Tibial nerve (tissue), 4 donors: Measurements from ENCODE around the gene BAMBI. TPM values are rescaled to one million over a fixed set of nuclear protein-coding genes. Genes with fewer than 3 reads are reported as not detected.

Experiments used
- DNase-seq, 2 donors: peaks; one replicate each; pipeline ENCODE4 v3.0.0-alpha.2; 2019; ENCODE audit warnings: low spot score in 2 of 2
- H3K27ac ChIP-seq, 4 donors: fragments of 200-600 bp; sonication (generic) in 3 of 4; one replicate each; pipeline ENCODE4 v1.5.1; 2017 to 2019; ENCODE audit warnings: mild to moderate bottlenecking in 1 of 4
- H3K27me3 ChIP-seq, 2 donors: fragments of 200-600 bp; sonication (generic) in 1 of 2; one replicate each; pipeline versions ENCODE4 v1.5.1 to v1.6.0; 2017 to 2019
- H3K36me3 ChIP-seq, 3 donors: fragments of 200-600 bp; sonication (generic); one replicate each; pipeline ENCODE4 v1.5.1; 2018 to 2019
- H3K4me1 ChIP-seq, 4 donors: fragments of 200-600 bp; sonication (generic) in 3 of 4; one replicate each; pipeline ENCODE4 v1.5.1; 2017 to 2019
- H3K4me3 ChIP-seq, 4 donors: fragments of 200-600 bp; sonication (generic) in 3 of 4; one replicate each; pipeline ENCODE4 v1.5.1; 2017 to 2019; ENCODE audit warnings: mild to moderate bottlenecking in 1 of 4, moderate library complexity in 1 of 4
- H3K9me3 ChIP-seq, 4 donors: fragments of 200-600 bp; sonication (generic) in 3 of 4; one replicate each; pipeline ENCODE4 v1.5.1; 2017 to 2019
- CTCF ChIP-seq, 5 experiments: fragments of 200-600 bp in 3 of 5; fragments of 450-650 bp in 2 of 5; sonication (generic) in 3 of 5; IDR thresholded peaks; one replicate each; pipeline ENCODE4 v1.5.1; 2016 to 2019; ENCODE audit warnings: antibody characterized with exemption in 5 of 5, mild to moderate bottlenecking in 3 of 5, moderate library complexity in 2 of 5
- EP300 ChIP-seq, 2 donors: sonication (generic); formaldehyde crosslinking; IDR thresholded peaks; one replicate each; pipeline ENCODE4 v1.6.1; 2017; ENCODE audit warnings: antibody characterized with exemption in 2 of 2, mild to moderate bottlenecking in 1 of 2
- POLR2A ChIP-seq, 2 donors: fragments of 450-650 bp; IDR thresholded peaks; one replicate each; pipeline ENCODE4 v1.6.1; 2017; ENCODE audit warnings: antibody characterized with exemption in 2 of 2, mild to moderate bottlenecking in 2 of 2, moderate library complexity in 2 of 2
- WGBS, 2 donors: methylation state at CpG; one replicate each; pipeline ENCODE4 v1.1.5; 2018; 5-methylcytosine and 5-hydroxymethylcytosine counted together
- total RNA-seq, 4 donors: library from RNA; depleted of rRNA; stranded (reverse); fragments of >200 nt; gene quantifications; one replicate each; pipeline ENCODE4 v1.1.0, GENCODE V29; 2016

The BAMBI gene
- total RNA-seq, 4 donors from 2014 or later: 8.8 to 16.7 (median 12.8) TPM

- Histone ChIP-seq H3K4me3 (no peak overlapping the region), H3K36me3 (no peaks in the 10 kb centered on the region), H3K27ac (no peak overlapping the region), H3K4me1 (peaks cover 0 to 13% (median 2%) of the 10 kb centered on the region in 4 donors), H3K27me3 (peaks cover 0 to 25% of the 10 kb centered on the region in 2 donors), H3K9me3 (no peaks in the 10 kb centered on the region)
- DNase-seq: no peak
- 78 to 83% methylated on average over 3 of the region's 3 CpGs for WGBS, 2 donors
- TF ChIP-seq POLR2A (IDR thresholded peaks at IDR 0.05): no peak
- no peak for TF ChIP-seq EP300 (IDR thresholded peaks at IDR 0.05)
- no peak for TF ChIP-seq CTCF (IDR thresholded peaks at IDR 0.05)
These were observed 40.4 kb downstream of the BAMBI start for GRCh38 chr10:28717656-28718201.

GRCh38 chr10:28719789-28720436 lies 42.6 kb downstream of the BAMBI start:
- no peaks in the 10 kb centered on the region for H3K9me3 ChIP-seq
- TF ChIP-seq POLR2A (IDR thresholded peaks at IDR 0.05): no peak
- TF ChIP-seq CTCF (IDR thresholded peaks at IDR 0.05): no peak
- no peak for TF ChIP-seq EP300 (IDR thresholded peaks at IDR 0.05)
- DNase-seq: no peak
- peaks cover 0 to 30% of the 10 kb centered on the region in 2 donors for H3K27me3 ChIP-seq
- no peak overlapping the region for H3K4me3 ChIP-seq
- H3K4me1 ChIP-seq: peaks cover 0 to 14% (median 2%) of the 10 kb centered on the region in 4 donors
- H3K27ac ChIP-seq: no peak overlapping the region
- 57 to 60% methylated on average over 8 of the region's 8 CpGs for WGBS, 2 donors
- no peaks in the 10 kb centered on the region for H3K36me3 ChIP-seq

- Histone ChIP-seq H3K27ac (no peak overlapping the region), H3K27me3 (peaks cover 0 to 30% of the 10 kb centered on the region in 2 donors), H3K36me3 (no peaks in the 10 kb centered on the region), H3K4me3 (no peak overlapping the region), H3K9me3 (no peaks in the 10 kb centered on the region), H3K4me1 (peaks cover 0 to 14% (median 2%) of the 10 kb centered on the region in 4 donors)
- TF ChIP-seq EP300 (IDR thresholded peaks at IDR 0.05) (no peak), CTCF (IDR thresholded peaks at IDR 0.05) (no peak), POLR2A (IDR thresholded peaks at IDR 0.05) (no peak)
- 55 to 66% methylated on average over 11 of the region's 11 CpGs for WGBS, 2 donors
- no peak for DNase-seq
These were observed 44.1 kb downstream of the BAMBI start for GRCh38 chr10:28721318-28721951.

- peaks cover 0 to 14% (median 2%) of the 10 kb centered on the region in 4 donors for H3K4me1 ChIP-seq
- WGBS, 2 donors: 3% methylated on average over 39 to 46 of the region's 46 CpGs
- H3K4me3 ChIP-seq: peak overlapping the region; percentile 11 to 42 (median 26)
- H3K27ac ChIP-seq: peak overlapping the region in 1 of 4 donors; percentile 0
- TF ChIP-seq CTCF (IDR thresholded peaks at IDR 0.05): no peak
- no peak for TF ChIP-seq EP300 (IDR thresholded peaks at IDR 0.05)
- TF ChIP-seq POLR2A (IDR thresholded peaks at IDR 0.05): no peak
- H3K27me3 ChIP-seq: peaks cover 0 to 30% of the 10 kb centered on the region in 2 donors
- H3K36me3 ChIP-seq: no peaks in the 10 kb centered on the region
- DNase-seq: peak; percentile 12 to 20
- no peaks in the 10 kb centered on the region for H3K9me3 ChIP-seq
These were observed 44.9 kb downstream of the BAMBI start for GRCh38 chr10:28722065-28722803.
